WERI-Rb-1 (cell line): Measurements from ENCODE around the gene SP3.

Experiments used
- DNase-seq: peaks from one replicate; pipeline ENCODE4 v3.0.0-alpha.2; 2020
- H3K27ac ChIP-seq: fragments of 250-450 bp; sonication (Bioruptor Pico); 2 replicates; pipeline ENCODE4 v1.5.1; 2020; ENCODE audit warnings: mild to moderate bottlenecking, moderate library complexity
- H3K27me3 ChIP-seq: fragments of 250-450 bp; sonication (Bioruptor Pico); 2 replicates; pipeline ENCODE4 v1.5.1; 2021; ENCODE audit warnings: mild to moderate bottlenecking, low read depth, moderate library complexity; ENCODE audit not compliant: insufficient read depth, severe bottlenecking
- H3K36me3 ChIP-seq: fragments of 250-450 bp; sonication (Bioruptor Pico); 2 replicates; pipeline ENCODE4 v1.5.1; 2020; ENCODE audit warnings: mild to moderate bottlenecking, moderate library complexity
- H3K4me3 ChIP-seq: 2 replicates; pipeline ENCODE4 v1.5.1; 2011; ENCODE audit warnings: low read depth, mild to moderate bottlenecking, control low read depth, low read length
- H3K9me3 ChIP-seq: fragments of 250-450 bp; sonication (Bioruptor Pico); 2 replicates; pipeline ENCODE4 v1.5.1; 2021; ENCODE audit warnings: mild to moderate bottlenecking, moderate library complexity; ENCODE audit not compliant: severe bottlenecking
- CTCF ChIP-seq: IDR thresholded peaks from 2 replicates; pipeline ENCODE4 v1.5.1; 2011; ENCODE audit warnings: low read depth, mild to moderate bottlenecking, control low read depth, inconsistent platforms, low read length

SP3 gene

DNA sequence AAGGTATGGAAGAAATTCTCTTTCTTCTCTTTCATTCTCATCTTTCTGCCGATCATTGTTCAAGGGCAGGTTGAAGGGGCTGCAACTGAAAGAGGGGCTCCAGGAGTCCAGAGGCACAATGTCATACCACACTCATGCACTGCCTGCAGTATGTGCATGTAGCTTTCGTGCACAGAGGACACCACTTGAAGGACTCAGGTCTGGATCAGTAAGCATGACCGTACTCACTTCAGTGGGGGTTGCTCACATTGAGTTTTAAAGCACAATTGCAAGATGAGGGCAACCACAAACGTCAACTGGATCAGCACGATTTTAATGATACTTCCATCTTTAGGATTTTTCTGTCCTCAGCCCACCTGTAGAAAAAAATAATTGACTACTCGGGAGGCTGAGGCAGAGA lies 84.6 kb downstream of the SP3 start:
- Histone ChIP-seq H3K27me3 (no peaks in the 10 kb centered on the region), H3K9me3 (no peaks in the 10 kb centered on the region), H3K4me3 (no peak overlapping the region), H3K36me3 (no peaks in the 10 kb centered on the region), H3K27ac (no peak overlapping the region)
- TF ChIP-seq CTCF = no peak
- DNase-seq = no peak

- H3K27ac ChIP-seq = no peak overlapping the region
- no peaks in the 10 kb centered on the region for H3K9me3 ChIP-seq
- DNase-seq = no peak
- no peak overlapping the region for H3K4me3 ChIP-seq
- H3K27me3 ChIP-seq = no peaks in the 10 kb centered on the region
- H3K36me3 ChIP-seq = no peaks in the 10 kb centered on the region
- no peak for TF ChIP-seq CTCF
Observed at GRCh38 chr2:173876833-173877413, 88.2 kb downstream of the SP3 start.

DNA sequence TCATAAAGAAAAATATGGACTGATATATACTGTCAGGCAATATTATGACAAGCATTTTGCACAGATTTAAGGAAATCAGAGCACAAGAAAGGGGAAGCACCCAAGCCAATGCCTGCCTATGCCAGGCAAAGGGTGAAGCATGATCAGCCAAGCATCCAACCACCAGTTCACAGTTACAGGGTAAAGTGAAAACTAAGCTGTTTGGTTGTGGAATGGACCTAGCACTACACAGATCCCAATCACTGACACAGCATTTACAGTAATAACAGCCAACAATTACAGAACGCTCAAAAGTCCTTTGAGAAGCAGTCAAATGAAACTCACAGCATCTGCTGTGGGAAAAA lies 90.3 kb downstream of the SP3 start:
- H3K9me3 ChIP-seq = no peaks in the 10 kb centered on the region
- no peak for DNase-seq
- no peak overlapping the region for H3K27ac ChIP-seq
- H3K4me3 ChIP-seq = no peak overlapping the region
- TF ChIP-seq CTCF = no peak
- H3K27me3 ChIP-seq = no peaks in the 10 kb centered on the region
- H3K36me3 ChIP-seq = no peaks in the 10 kb centered on the region

- DNase-seq = no peak
- H3K4me3 ChIP-seq = no peak overlapping the region
- H3K27ac ChIP-seq = no peak overlapping the region
- TF ChIP-seq CTCF = no peak
- H3K36me3 ChIP-seq = no peaks in the 10 kb centered on the region
- no peaks in the 10 kb centered on the region for H3K9me3 ChIP-seq
- no peaks in the 10 kb centered on the region for H3K27me3 ChIP-seq
Observed at GRCh38 chr2:173874003-173874893, 90.9 kb downstream of the SP3 start.

DNA sequence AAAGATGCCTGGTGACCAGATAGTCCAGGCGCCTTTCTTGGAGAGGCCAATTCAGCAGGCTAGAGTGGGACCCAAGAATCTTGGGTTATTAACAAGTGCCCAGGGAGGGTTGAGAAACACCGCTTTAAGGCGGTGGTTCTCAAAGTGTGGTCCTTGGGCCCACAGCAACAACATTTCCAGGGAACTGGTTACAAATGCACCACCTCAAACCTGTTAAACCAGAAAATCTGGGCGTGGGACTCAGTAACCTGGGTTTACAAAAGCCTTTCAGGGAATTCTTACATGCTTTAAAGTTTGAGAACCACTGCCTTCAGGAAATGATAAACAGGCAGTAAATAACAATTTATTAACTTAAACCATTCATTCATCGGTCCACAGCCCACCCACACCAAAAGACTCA lies 92.5 kb downstream of the SP3 start:
- H3K27me3 ChIP-seq = no peaks in the 10 kb centered on the region
- no peak overlapping the region for H3K27ac ChIP-seq
- no peak overlapping the region for H3K4me3 ChIP-seq
- no peaks in the 10 kb centered on the region for H3K36me3 ChIP-seq
- no peak for DNase-seq
- no peak for TF ChIP-seq CTCF
- no peaks in the 10 kb centered on the region for H3K9me3 ChIP-seq
